MG63 (cell line): ENCODE measurements around the gene CYB5RL. TPM values are rescaled to one million over a fixed set of nuclear protein-coding genes. Genes with fewer than 3 reads are reported as not detected.
A peak's percentile ranks its signal among the peaks of the same experiment; 100 is the strongest.

Experiments used
- DNase-seq: peaks from one replicate; pipeline ENCODE4 v3.0.0-alpha.2; 2020
- H3K27me3 ChIP-seq: fragments of 250-450 bp; sonication (Bioruptor Pico); 2 replicates; pipeline ENCODE4 v1.5.1; 2020; ENCODE audit warnings: mild to moderate bottlenecking, moderate library complexity
- H3K36me3 ChIP-seq: fragments of 250-450 bp; sonication (Bioruptor Pico); 2 replicates; pipeline ENCODE4 v1.5.1; 2020; ENCODE audit warnings: mild to moderate bottlenecking, moderate library complexity
- H3K4me3 ChIP-seq: fragments of 250-450 bp; sonication (Bioruptor Pico); 2 replicates; pipeline ENCODE4 v1.5.1; 2020; ENCODE audit warnings: mild to moderate bottlenecking, moderate library complexity
- H3K9me3 ChIP-seq: fragments of 250-450 bp; sonication (Bioruptor Pico); 2 replicates; pipeline ENCODE4 v1.5.1; 2020; ENCODE audit warnings: mild to moderate bottlenecking, moderate library complexity
- total RNA-seq: library from RNA; depleted of rRNA; stranded (reverse); fragments of >200 nt; shearing (Covaris generic); gene quantifications from 2 replicates; pipeline ENCODE4 v1.2.3, GENCODE V29; 2014; ENCODE audit warnings: low replicate concordance; rRNA removed

The CYB5RL gene
- total RNA-seq, 1 experiment from 2014 or later = 4.7 TPM

- Histone ChIP-seq H3K36me3 (no peaks in the 10 kb centered on the region), H3K9me3 (no peaks in the 10 kb centered on the region), H3K4me3 (no peak overlapping the region), H3K27me3 (no peaks in the 10 kb centered on the region)
- peak; percentile 92 for DNase-seq
Observed at GRCh38 chr1:54158071-54158470, 41.8 kb downstream of the CYB5RL start.

- Histone ChIP-seq H3K36me3 (no peaks in the 10 kb centered on the region), H3K4me3 (no peak overlapping the region), H3K27me3 (no peaks in the 10 kb centered on the region), H3K9me3 (no peaks in the 10 kb centered on the region)
- no peak for DNase-seq
Observed at GRCh38 chr1:54157401-54157800, 42.4 kb downstream of the CYB5RL start.

- Histone ChIP-seq H3K4me3 (no peak overlapping the region), H3K36me3 (no peaks in the 10 kb centered on the region), H3K27me3 (no peaks in the 10 kb centered on the region), H3K9me3 (no peaks in the 10 kb centered on the region)
- DNase-seq = no peak
Observed at GRCh38 chr1:54156986-54157385, 42.8 kb downstream of the CYB5RL start.

GRCh38 chr1:54156201-54156600 is 43.6 kb downstream of the CYB5RL start:
- DNase-seq = no peak
- Histone ChIP-seq H3K36me3 (no peaks in the 10 kb centered on the region), H3K27me3 (no peaks in the 10 kb centered on the region), H3K4me3 (no peak overlapping the region), H3K9me3 (no peaks in the 10 kb centered on the region)

GRCh38 chr1:54153535-54154439 is 46.0 kb downstream of the CYB5RL start:
- Histone ChIP-seq H3K9me3 (no peaks in the 10 kb centered on the region), H3K27me3 (no peaks in the 10 kb centered on the region), H3K36me3 (no peaks in the 10 kb centered on the region), H3K4me3 (no peak overlapping the region)
- peak; percentile 81 for DNase-seq

- H3K36me3 ChIP-seq = no peaks in the 10 kb centered on the region
- H3K4me3 ChIP-seq = no peak within 1 kb of the TSS
- no peaks in the 10 kb centered on the region for H3K9me3 ChIP-seq
- H3K27me3 ChIP-seq = no peaks in the 10 kb centered on the region
- DNase-seq = no peak
Observed at GRCh38 chr1:54152696-54153095, 47.1 kb downstream of the CYB5RL start, which contains the start of gene CDCP2. Gene CDCP2 (minus strand): TSS chr1:54153000. CDS start chr1:54152922, 78 bp downstream.

- no peak for DNase-seq
- Histone ChIP-seq H3K36me3 (no peaks in the 10 kb centered on the region), H3K27me3 (no peaks in the 10 kb centered on the region), H3K9me3 (no peaks in the 10 kb centered on the region), H3K4me3 (no peak overlapping the region)
Observed at GRCh38 chr1:54151013-54151412, 48.8 kb downstream of the CYB5RL start.

Other genes starting within 250 kb of the CYB5RL start
- gene LDLRAD1, start 181.8 kb downstream of the CYB5RL start, total RNA-seq = not detected in 2 replicates
- 198 and 209 TPM in 2 replicates for gene TMEM59, start 146.8 kb downstream of the CYB5RL start, total RNA-seq
- gene TCEANC2, start 146.4 kb downstream of the CYB5RL start, total RNA-seq = 3.0 and 3.7 TPM in 2 replicates
- not detected in 2 replicates for gene CDCP2, start 47.0 kb downstream of the CYB5RL start, total RNA-seq
- gene MRPL37, start 137 bp upstream of the CYB5RL start, total RNA-seq = 124 and 142 TPM in 2 replicates
- gene SSBP3, start 206.4 kb upstream of the CYB5RL start, total RNA-seq = 15.9 and 40.6 TPM in 2 replicates